Neural progenitor cell (in vitro differentiated cells): ENCODE measurements around the gene GPR150. TPM values are rescaled to one million over a fixed set of nuclear protein-coding genes. Genes with fewer than 3 reads are reported as not detected.

Source experiments
- DNase-seq: peaks from one replicate; pipeline ENCODE4 v3.0.0-alpha.2; 2016; ENCODE audit warnings: low spot score
- H2AFZ ChIP-seq: fragments of 200-600 bp; sonication (generic); replicated peaks from 2 replicates; pipeline ENCODE4 v1.6.1; 2016; ENCODE audit warnings: antibody characterized with exemption
- H3F3A ChIP-seq: fragments of 200-600 bp; sonication (generic); 2 replicates; pipeline ENCODE4 v1.6.1; 2016; ENCODE audit warnings: antibody characterized with exemption, low read depth
- H3K27ac ChIP-seq: fragments of 200-600 bp; sonication (generic); 2 replicates; pipeline ENCODE4 v1.5.1; 2016; ENCODE audit warnings: mild to moderate bottlenecking
- H3K27me3 ChIP-seq: fragments of 200-600 bp; sonication (generic); 2 replicates; pipeline ENCODE4 v1.6.1; 2016; ENCODE audit warnings: mild to moderate bottlenecking, moderate library complexity
- H3K36me3 ChIP-seq: fragments of 200-600 bp; sonication (generic); 2 replicates; pipeline ENCODE4 v1.5.1; 2016
- H3K4me1 ChIP-seq: fragments of 200-600 bp; sonication (generic); 2 replicates; pipeline ENCODE4 v1.6.1; 2016; ENCODE audit warnings: mixed run types
- H3K4me2 ChIP-seq: fragments of 200-600 bp; sonication (generic); 2 replicates; pipeline ENCODE4 v1.6.1; 2016
- H3K4me3 ChIP-seq: fragments of 200-600 bp; sonication (generic); 2 replicates; pipeline ENCODE4 v1.5.1; 2016
- H3K79me2 ChIP-seq: fragments of 200-600 bp; sonication (generic); 2 replicates; pipeline ENCODE4 v1.6.1; 2016; ENCODE audit warnings: low read depth
- H3K9ac ChIP-seq: fragments of 200-600 bp; sonication (generic); 2 replicates; pipeline ENCODE4 v1.6.1; 2016
- H3K9me3 ChIP-seq: fragments of 200-600 bp; sonication (generic); 2 replicates; pipeline ENCODE4 v1.5.1; 2016; ENCODE audit warnings: low read depth
- H4K20me1 ChIP-seq: fragments of 200-600 bp; sonication (generic); 2 replicates; pipeline ENCODE4 v1.6.1; 2016; ENCODE audit warnings: low read depth
- H3K27ac Mint-ChIP-seq: 3 replicates; pipeline ENCODE4 v1.8.0; 2021; ENCODE audit warnings: mixed read lengths
- H3K27me3 Mint-ChIP-seq: 2 replicates; pipeline ENCODE4 v1.8.0; 2022; ENCODE audit warnings: low read depth, mild to moderate bottlenecking, inconsistent platforms, moderate library complexity, mixed read lengths; ENCODE audit not compliant: insufficient read depth
- H3K36me3 Mint-ChIP-seq: 3 replicates; pipeline ENCODE4 v1.8.0; 2021; ENCODE audit warnings: mixed read lengths
- H3K4me1 Mint-ChIP-seq: 3 replicates; pipeline ENCODE4 v1.8.0; 2021; ENCODE audit warnings: mixed read lengths
- H3K4me3 Mint-ChIP-seq: 3 replicates; pipeline ENCODE4 v1.8.0; 2021; ENCODE audit warnings: mild to moderate bottlenecking, moderate library complexity, mixed read lengths
- H3K9me3 Mint-ChIP-seq: 3 replicates; pipeline ENCODE4 v1.8.0; 2020; ENCODE audit warnings: mixed read lengths
- EZH2 ChIP-seq: fragments of 200-600 bp; sonication (generic); IDR thresholded peaks from 2 replicates; pipeline ENCODE4 v1.6.1; 2017; ENCODE audit warnings: antibody characterized with exemption, mild to moderate bottlenecking, moderate library complexity
- EZH2phosphoT487 ChIP-seq: fragments of 200-600 bp; sonication (generic); IDR thresholded peaks from 2 replicates; pipeline ENCODE4 v1.6.1; 2017; ENCODE audit warnings: antibody characterized with exemption
- total RNA-seq: library from RNA; depleted of rRNA; stranded (reverse); fragments of >200 nt; gene quantifications from 2 replicates; pipeline ENCODE4 v1.2.3, GENCODE V29; 2015; ENCODE audit warnings: low replicate concordance
- TF ChIP-seq, protein P1 (sequence below): fragments of 200-600 bp; sonication (generic); IDR thresholded peaks from 2 replicates; pipeline ENCODE4 v1.5.1; 2017; ENCODE audit warnings: antibody characterized with exemption, mild to moderate bottlenecking

Gene GPR150
- total RNA-seq, 1 donor from 2014 or later, result not detected

GRCh38 chr5:95605786-95606185 is 14.1 kb upstream of the GPR150 start:
- no peak overlapping the region for H3K27ac Mint-ChIP-seq

DNA sequence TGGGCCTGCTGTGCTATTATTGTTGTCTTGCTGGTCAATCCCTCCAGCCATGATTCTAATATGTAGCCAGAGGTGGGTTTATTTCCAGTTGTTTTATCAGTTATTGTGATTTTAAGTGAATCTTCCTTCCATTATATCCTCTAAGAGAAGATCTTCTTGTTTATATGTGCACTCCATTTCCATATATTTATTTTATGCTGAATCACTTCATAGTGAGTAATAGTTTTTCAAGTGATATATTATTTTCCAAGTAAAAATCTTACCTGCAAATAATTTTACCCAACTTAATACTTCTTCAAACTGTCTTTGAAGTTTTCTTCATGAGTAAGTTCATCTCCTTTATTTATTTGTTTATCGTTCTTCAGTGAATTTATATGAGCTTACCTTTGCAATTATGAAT is 13.5 kb upstream of the GPR150 start:
- Histone ChIP-seq H3K4me2 (no peak overlapping the region), H3K9ac (no peak overlapping the region), H3K9me3 (no peaks in the 10 kb centered on the region), H3F3A (no peaks in the 10 kb centered on the region), H4K20me1 (no peaks in the 10 kb centered on the region), H3K4me1 (no peaks in the 10 kb centered on the region), H3K79me2 (no peaks in the 10 kb centered on the region), H2AFZ (no peak overlapping the region), H3K36me3 (no peaks in the 10 kb centered on the region), H3K27ac (no peak overlapping the region), H3K27me3 (no peaks in the 10 kb centered on the region), H3K4me3 (no peak overlapping the region)
- TF ChIP-seq, protein P1, sequence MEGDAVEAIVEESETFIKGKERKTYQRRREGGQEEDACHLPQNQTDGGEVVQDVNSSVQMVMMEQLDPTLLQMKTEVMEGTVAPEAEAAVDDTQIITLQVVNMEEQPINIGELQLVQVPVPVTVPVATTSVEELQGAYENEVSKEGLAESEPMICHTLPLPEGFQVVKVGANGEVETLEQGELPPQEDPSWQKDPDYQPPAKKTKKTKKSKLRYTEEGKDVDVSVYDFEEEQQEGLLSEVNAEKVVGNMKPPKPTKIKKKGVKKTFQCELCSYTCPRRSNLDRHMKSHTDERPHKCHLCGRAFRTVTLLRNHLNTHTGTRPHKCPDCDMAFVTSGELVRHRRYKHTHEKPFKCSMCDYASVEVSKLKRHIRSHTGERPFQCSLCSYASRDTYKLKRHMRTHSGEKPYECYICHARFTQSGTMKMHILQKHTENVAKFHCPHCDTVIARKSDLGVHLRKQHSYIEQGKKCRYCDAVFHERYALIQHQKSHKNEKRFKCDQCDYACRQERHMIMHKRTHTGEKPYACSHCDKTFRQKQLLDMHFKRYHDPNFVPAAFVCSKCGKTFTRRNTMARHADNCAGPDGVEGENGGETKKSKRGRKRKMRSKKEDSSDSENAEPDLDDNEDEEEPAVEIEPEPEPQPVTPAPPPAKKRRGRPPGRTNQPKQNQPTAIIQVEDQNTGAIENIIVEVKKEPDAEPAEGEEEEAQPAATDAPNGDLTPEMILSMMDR, result no peak
- TF ChIP-seq EZH2phosphoT487, result no peak
- TF ChIP-seq EZH2, result no peak
- DNase-seq, result no peak
- Mint-ChIP-seq H3K4me3 (no peak overlapping the region), H3K4me1 (peaks cover 5% of the 10 kb centered on the region), H3K9me3 (no peaks in the 10 kb centered on the region), H3K36me3 (no peaks in the 10 kb centered on the region), H3K27me3 (peaks cover 4% of the 10 kb centered on the region), H3K27ac (no peak overlapping the region)

More at GRCh38 chr5:95605786-95606185, 14.1 kb upstream of the GPR150 start:
- Mint-ChIP-seq H3K36me3 (peaks cover 1% of the 10 kb centered on the region), H3K4me3 (no peak overlapping the region), H3K9me3 (no peaks in the 10 kb centered on the region), H3K27me3 (peaks cover 4% of the 10 kb centered on the region), H3K4me1 (peaks cover 5% of the 10 kb centered on the region)
- no peaks in the 10 kb centered on the region for H4K20me1 ChIP-seq
- no peak overlapping the region for H3K27ac ChIP-seq
- H3K4me2 ChIP-seq, result no peak overlapping the region
- H3K4me1 ChIP-seq, result no peaks in the 10 kb centered on the region
- no peaks in the 10 kb centered on the region for H3K36me3 ChIP-seq
- H3K9me3 ChIP-seq, result no peaks in the 10 kb centered on the region
- no peak for DNase-seq
- H3K27me3 ChIP-seq, result no peaks in the 10 kb centered on the region
- H2AFZ ChIP-seq, result no peak overlapping the region
- H3K79me2 ChIP-seq, result no peaks in the 10 kb centered on the region
- no peak overlapping the region for H3K4me3 ChIP-seq
- H3K9ac ChIP-seq, result no peak overlapping the region
- no peaks in the 10 kb centered on the region for H3F3A ChIP-seq
- no peak for TF ChIP-seq EZH2
- no peak for TF ChIP-seq EZH2phosphoT487
- TF ChIP-seq, protein P1, result no peak

- Mint-ChIP-seq H3K4me3 (no peak overlapping the region), H3K9me3 (peaks cover 9% of the 10 kb centered on the region), H3K27ac (no peak overlapping the region), H3K4me1 (peaks cover 5% of the 10 kb centered on the region), H3K36me3 (no peaks in the 10 kb centered on the region), H3K27me3 (peaks cover 4% of the 10 kb centered on the region)
- Histone ChIP-seq H4K20me1 (no peaks in the 10 kb centered on the region), H3F3A (no peaks in the 10 kb centered on the region), H3K27ac (no peak overlapping the region), H3K9ac (no peak overlapping the region), H3K4me1 (no peaks in the 10 kb centered on the region), H3K4me3 (no peak overlapping the region), H3K79me2 (no peaks in the 10 kb centered on the region), H3K4me2 (no peak overlapping the region), H3K9me3 (peaks cover 3% of the 10 kb centered on the region), H2AFZ (no peak overlapping the region), H3K36me3 (no peaks in the 10 kb centered on the region), H3K27me3 (no peaks in the 10 kb centered on the region)
- DNase-seq, result no peak
- TF ChIP-seq EZH2phosphoT487 (no peak), EZH2 (no peak)
- TF ChIP-seq, protein P1, result no peak
These were observed 10.2 kb upstream of the GPR150 start for GRCh38 chr5:95609711-95610110.
